ENCODE results near the gene ZDHHC4. TPM values are rescaled to one million over a fixed set of nuclear protein-coding genes. Genes with fewer than 3 reads are reported as not detected.

The ZDHHC4 gene
- total RNA-seq, 1 experiment from 2014 or later = 28.9 TPM

GRCh38 chr7:6621195-6622133 is 44.2 kb downstream of the ZDHHC4 start:
- Histone ChIP-seq H3K27ac (ENCODE audit: low read length) (no peak overlapping the region), H3F3A (ENCODE audit: low read length, unreplicated experiment) (no peaks in the 10 kb centered on the region), H2AFZ (ENCODE audit: low read length) (no peak overlapping the region), H3K36me3 (ENCODE audit: low read depth, low read length) (no peaks in the 10 kb centered on the region), H3K27me3 (ENCODE audit: low read length) (no peaks in the 10 kb centered on the region), H3K4me1 (ENCODE audit: insufficient read depth, low read length) (no peaks in the 10 kb centered on the region), H3K4me3 (ENCODE audit: low read length) (no peak overlapping the region), H4K20me1 (ENCODE audit: low read length) (no peaks in the 10 kb centered on the region), H3K9ac (ENCODE audit: low read length) (no peak overlapping the region), H3K4me2 (ENCODE audit: low read length) (no peak overlapping the region), H3K9me2 (replicated peaks; ENCODE audit: low read length) (no peaks in the 10 kb centered on the region), H3K79me2 (ENCODE audit: low read length) (no peaks in the 10 kb centered on the region), H3K9me3 (ENCODE audit: low read length) (no peaks in the 10 kb centered on the region)
- DNase-seq = no peak
- no peak for TF ChIP-seq EZH2 (IDR thresholded peaks at IDR 0.05; ENCODE audit: low read length, unreplicated experiment)
- no peak for TF ChIP-seq CTCF (conservative IDR thresholded peaks at IDR 0.05; ENCODE audit: low read depth, low read length)
- TF ChIP-seq EZH2phosphoT487 (IDR thresholded peaks at IDR 0.05; ENCODE audit: borderline replicate concordance, low read length) = no peak
- CTCF ChIA-PET = no interaction called here
- BruUV-seq (replicated peaks) = no TSS peak
- intact Hi-C loops (cut with micrococcal nuclease) = no loop called here
- POLR2A ChIA-PET (ENCODE audit: unreplicated experiment) = no interaction called here
- ATAC-seq = no peak

GRCh38 chr7:6622134-6622710 is 45.0 kb downstream of the ZDHHC4 start:
- ChIA-PET POLR2A (ENCODE audit: unreplicated experiment) (no interaction called here), CTCF (no interaction called here)
- no peaks in the 10 kb centered on the region for H3F3A ChIP-seq (ENCODE audit: low read length, unreplicated experiment)
- no peaks in the 10 kb centered on the region for H3K36me3 ChIP-seq (ENCODE audit: low read depth, low read length)
- no peaks in the 10 kb centered on the region for H3K9me3 ChIP-seq (ENCODE audit: low read length)
- no peaks in the 10 kb centered on the region for H3K27me3 ChIP-seq (ENCODE audit: low read length)
- no peaks in the 10 kb centered on the region for H3K79me2 ChIP-seq (ENCODE audit: low read length)
- H3K27ac ChIP-seq (ENCODE audit: low read length) = no peak overlapping the region
- ATAC-seq = no peak
- H2AFZ ChIP-seq (ENCODE audit: low read length) = no peak overlapping the region
- no peaks in the 10 kb centered on the region for H3K4me1 ChIP-seq (ENCODE audit: insufficient read depth, low read length)
- BruUV-seq (replicated peaks) = no TSS peak
- no peak for DNase-seq
- H3K4me3 ChIP-seq (ENCODE audit: low read length) = no peak overlapping the region
- no peak overlapping the region for H3K9ac ChIP-seq (ENCODE audit: low read length)
- H3K4me2 ChIP-seq (ENCODE audit: low read length) = no peak overlapping the region
- H3K9me2 ChIP-seq (replicated peaks; ENCODE audit: low read length) = no peaks in the 10 kb centered on the region
- no peaks in the 10 kb centered on the region for H4K20me1 ChIP-seq (ENCODE audit: low read length)
- intact Hi-C loops (cut with micrococcal nuclease) = no loop called here
- no peak for TF ChIP-seq EZH2phosphoT487 (IDR thresholded peaks at IDR 0.05; ENCODE audit: borderline replicate concordance, low read length)
- TF ChIP-seq CTCF (conservative IDR thresholded peaks at IDR 0.05; ENCODE audit: low read depth, low read length) = no peak
- TF ChIP-seq EZH2 (IDR thresholded peaks at IDR 0.05; ENCODE audit: low read length, unreplicated experiment) = no peak
